ENCODE results near the gene TANGO6. TPM values are rescaled to one million over a fixed set of nuclear protein-coding genes. Genes with fewer than 3 reads are reported as not detected.

Gene TANGO6
- total and polyA plus RNA-seq, 10 of the 15 experiments (the other 5 are each of a cell fraction or from before 2014, with no cell fraction given), result 1.1 to 20.6 (median 11.0) TPM

GRCh38 chr16:69131839-69132423 is 288.6 kb downstream of the TANGO6 start (continued):
- TF ChIP-seq TAF1 (IDR thresholded peaks at IDR 0.05; ENCODE audit: borderline replicate concordance, low read depth, low read length), result no peak; the same call in 1 of the 2 replicates
- no peak for TF ChIP-seq MXI1 (IDR thresholded peaks at IDR 0.05; ENCODE audit: low read depth, low read length)
- TF ChIP-seq GABPA (IDR thresholded peaks at IDR 0.05; ENCODE audit: low read depth), result no peak
- no peak for TF ChIP-seq TCF3 (IDR thresholded peaks at IDR 0.05; ENCODE audit: borderline replicate concordance, insufficient read depth, low read depth, low read length)
- TF ChIP-seq MTA2 (IDR thresholded peaks at IDR 0.05; ENCODE audit: low read depth), result 0 out of 2 replicates have a peak, but pooled peaks have one; percentile 18
- no peak for TF ChIP-seq SMAD5 (IDR thresholded peaks at IDR 0.05; ENCODE audit: low read depth)
- no peak for TF ChIP-seq REST (IDR thresholded peaks at IDR 0.05; ENCODE audit: low read depth, low read length)
- 0 out of 2 replicates have a peak, but pooled peaks have one; percentile 12 for TF ChIP-seq EED (IDR thresholded peaks at IDR 0.05; ENCODE audit: low read depth)
- no peak for TF ChIP-seq NR2C2 (IDR thresholded peaks at IDR 0.05; ENCODE audit: borderline replicate concordance, control insufficient read depth, insufficient read length, low read depth)
- no peak for TF ChIP-seq MEF2A (IDR thresholded peaks at IDR 0.05; ENCODE audit: insufficient read depth, low read depth, low read length)
- no peak for TF ChIP-seq ZNF217 (IDR thresholded peaks at IDR 0.05)
- no peak for TF ChIP-seq RAD21 (IDR thresholded peaks at IDR 0.05; ENCODE audit: insufficient read depth, low read depth, low read length)
- TF ChIP-seq RELA (IDR thresholded peaks at IDR 0.05; ENCODE audit: borderline replicate concordance, partially characterized antibody), result no peak
- TF ChIP-seq BCL3 (IDR thresholded peaks at IDR 0.05; ENCODE audit: borderline replicate concordance, insufficient read depth, low read depth, low read length, poor library complexity, severe bottlenecking), result no peak
- TF ChIP-seq SKIL (IDR thresholded peaks at IDR 0.05; ENCODE audit: low read depth, poor library complexity, severe bottlenecking), result no peak
- TF ChIP-seq FOXM1 (IDR thresholded peaks at IDR 0.05; ENCODE audit: low read depth, low read length), result no peak
- no peak for TF ChIP-seq NKRF (conservative IDR thresholded peaks at IDR 0.05)
- peak; percentile 84 for TF ChIP-seq NBN (IDR thresholded peaks at IDR 0.05)
